Measurements from ENCODE around the gene POLE4.

The POLE4 gene

GRCh38 chr2:74958274-74959105 lies at the start of gene POLE4:
Gene POLE4 (plus strand): TSS chr2:74958643. CDS start chr2:74958680, 37 bp downstream.
- TF ChIP-seq, protein P1, sequence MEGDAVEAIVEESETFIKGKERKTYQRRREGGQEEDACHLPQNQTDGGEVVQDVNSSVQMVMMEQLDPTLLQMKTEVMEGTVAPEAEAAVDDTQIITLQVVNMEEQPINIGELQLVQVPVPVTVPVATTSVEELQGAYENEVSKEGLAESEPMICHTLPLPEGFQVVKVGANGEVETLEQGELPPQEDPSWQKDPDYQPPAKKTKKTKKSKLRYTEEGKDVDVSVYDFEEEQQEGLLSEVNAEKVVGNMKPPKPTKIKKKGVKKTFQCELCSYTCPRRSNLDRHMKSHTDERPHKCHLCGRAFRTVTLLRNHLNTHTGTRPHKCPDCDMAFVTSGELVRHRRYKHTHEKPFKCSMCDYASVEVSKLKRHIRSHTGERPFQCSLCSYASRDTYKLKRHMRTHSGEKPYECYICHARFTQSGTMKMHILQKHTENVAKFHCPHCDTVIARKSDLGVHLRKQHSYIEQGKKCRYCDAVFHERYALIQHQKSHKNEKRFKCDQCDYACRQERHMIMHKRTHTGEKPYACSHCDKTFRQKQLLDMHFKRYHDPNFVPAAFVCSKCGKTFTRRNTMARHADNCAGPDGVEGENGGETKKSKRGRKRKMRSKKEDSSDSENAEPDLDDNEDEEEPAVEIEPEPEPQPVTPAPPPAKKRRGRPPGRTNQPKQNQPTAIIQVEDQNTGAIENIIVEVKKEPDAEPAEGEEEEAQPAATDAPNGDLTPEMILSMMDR (IDR thresholded peaks at IDR 0.05) = no peak

DNA sequence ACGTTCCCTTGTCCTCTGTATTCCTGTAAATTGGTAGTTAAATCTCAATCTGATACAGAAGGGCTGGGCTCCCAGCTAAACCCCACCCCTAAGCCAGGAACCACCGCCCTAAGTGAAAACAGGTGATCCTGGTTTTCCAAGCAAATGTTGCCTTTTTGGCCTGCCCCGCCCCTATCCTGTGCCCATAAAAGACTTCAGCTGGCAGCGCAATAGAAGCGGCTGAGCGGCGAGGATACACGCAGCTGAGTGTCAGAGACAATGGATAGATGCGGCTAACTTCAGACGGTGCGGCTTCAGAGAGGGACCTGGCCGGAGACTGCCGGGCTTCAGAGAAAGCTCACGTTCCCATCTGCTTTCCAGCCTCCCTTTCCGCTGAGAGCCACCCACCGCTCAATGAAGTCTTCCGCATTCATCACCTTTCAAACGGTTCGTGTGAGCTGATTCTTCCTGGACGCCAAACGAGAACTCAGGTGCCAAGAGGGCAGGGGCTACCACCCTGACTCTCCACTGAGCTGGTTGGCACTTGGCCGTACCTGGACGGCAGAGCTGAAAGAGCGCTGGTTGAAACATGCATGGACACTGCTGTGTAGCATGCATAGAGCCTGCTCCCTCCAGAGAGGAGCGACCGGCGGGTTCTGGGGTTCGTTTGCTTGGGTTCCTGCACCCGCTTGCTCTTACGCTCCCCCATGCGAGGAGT lies 49.5 kb upstream of the POLE4 start:
- TF ChIP-seq, protein P1 (IDR thresholded peaks at IDR 0.05) = no peak

GRCh38 chr2:74910245-74910644 lies 48.2 kb upstream of the POLE4 start:
- TF ChIP-seq, protein P1 (IDR thresholded peaks at IDR 0.05) = no peak

- TF ChIP-seq, protein P1 (IDR thresholded peaks at IDR 0.05) = no peak
These were observed 47.4 kb upstream of the POLE4 start for GRCh38 chr2:74911061-74911460.

- TF ChIP-seq, protein P1 (IDR thresholded peaks at IDR 0.05) = no peak
These were observed 42.7 kb upstream of the POLE4 start for GRCh38 chr2:74915743-74916142.

GRCh38 chr2:74916394-74916793 lies 42.0 kb upstream of the POLE4 start:
- TF ChIP-seq, protein P1 (IDR thresholded peaks at IDR 0.05) = no peak

DNA sequence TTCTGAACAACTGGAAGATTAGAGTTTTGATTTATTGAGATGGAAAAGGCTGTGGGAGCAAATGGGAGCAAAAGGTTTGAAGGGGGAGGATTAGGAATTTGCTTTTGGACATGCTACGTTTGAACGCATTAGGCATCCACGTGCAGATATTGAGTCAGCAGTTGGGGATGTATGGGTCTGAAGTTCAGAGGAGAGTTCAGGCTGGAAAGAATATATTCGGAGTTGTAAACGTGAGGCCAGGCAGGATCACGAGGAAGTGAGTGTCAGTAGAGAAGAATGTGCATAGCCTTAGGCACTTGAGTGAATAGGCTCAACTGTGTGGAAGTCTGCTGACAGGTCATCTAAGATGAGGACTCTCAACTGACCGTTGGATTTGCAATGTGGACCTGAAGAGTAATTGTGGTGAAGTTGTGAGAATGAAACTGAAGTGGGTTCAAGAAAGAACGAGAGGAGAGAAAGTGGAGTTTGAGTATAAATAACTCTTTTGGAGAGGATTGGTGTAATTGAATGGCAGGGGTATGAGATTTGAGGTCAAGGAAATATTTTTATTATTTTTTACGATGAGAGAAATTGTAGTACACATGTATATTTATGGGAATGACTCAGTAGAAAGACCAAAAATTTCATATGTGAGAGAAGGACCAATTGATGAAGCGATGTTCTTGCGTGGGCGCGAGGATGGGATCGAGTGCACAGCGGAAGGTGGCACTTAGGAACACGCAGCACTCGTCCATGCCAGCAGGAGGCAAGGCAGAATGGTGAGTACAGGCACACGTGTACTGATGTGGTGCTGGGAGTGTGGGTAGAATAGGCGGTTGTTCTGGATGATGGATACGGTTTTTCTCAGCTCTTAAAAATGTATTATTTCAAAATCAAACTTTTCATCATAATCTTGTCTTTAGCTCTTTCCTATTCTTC lies 40.5 kb upstream of the POLE4 start:
- TF ChIP-seq, protein P1 (IDR thresholded peaks at IDR 0.05) = no peak

Measured in LNCAP (cell line).